Sciatic nerve (tissue), 2 donors: ENCODE measurements around the gene GDNF. TPM values are rescaled to one million over a fixed set of nuclear protein-coding genes. Genes with fewer than 3 reads are reported as not detected.
"Not testable (repeated sequence)": the region's sequence is repeated elsewhere in the genome, so short reads cannot be mapped to it uniquely, and the experiment has no call there.

Source experiments
- ATAC-seq: fragments of 200-7000 bp; cut with Tn5 transposase; one replicate; pipeline ENCODE4 v1.9.1; 2020; ENCODE audit warnings: mild to moderate bottlenecking, moderate library complexity
- DNase-seq: peaks from one replicate; pipeline ENCODE4 v3.0.0-alpha.2; 2020; ENCODE audit warnings: low spot score
- intact Hi-C: fragments of 100-400 bp; cut with DNase I; formaldehyde crosslinking; loops from one replicate; pipeline ENCODE4 v1.14.2; 2022
- total RNA-seq: library from RNA; stranded (reverse); fragmentation: NEBNext Ultra II Directional; extraction: Animal tissue kit (Norgen Biotek cat#: 25700); gene quantifications from one replicate; pipeline ENCODE4 v1.2.1, GENCODE V29; 2021
- donor health status: DM: no; HTN: no; CAD: no.
- donor health status: DM: no; HTN: no; CAD: no.

The GDNF gene
- total RNA-seq, result not detected

DNA sequence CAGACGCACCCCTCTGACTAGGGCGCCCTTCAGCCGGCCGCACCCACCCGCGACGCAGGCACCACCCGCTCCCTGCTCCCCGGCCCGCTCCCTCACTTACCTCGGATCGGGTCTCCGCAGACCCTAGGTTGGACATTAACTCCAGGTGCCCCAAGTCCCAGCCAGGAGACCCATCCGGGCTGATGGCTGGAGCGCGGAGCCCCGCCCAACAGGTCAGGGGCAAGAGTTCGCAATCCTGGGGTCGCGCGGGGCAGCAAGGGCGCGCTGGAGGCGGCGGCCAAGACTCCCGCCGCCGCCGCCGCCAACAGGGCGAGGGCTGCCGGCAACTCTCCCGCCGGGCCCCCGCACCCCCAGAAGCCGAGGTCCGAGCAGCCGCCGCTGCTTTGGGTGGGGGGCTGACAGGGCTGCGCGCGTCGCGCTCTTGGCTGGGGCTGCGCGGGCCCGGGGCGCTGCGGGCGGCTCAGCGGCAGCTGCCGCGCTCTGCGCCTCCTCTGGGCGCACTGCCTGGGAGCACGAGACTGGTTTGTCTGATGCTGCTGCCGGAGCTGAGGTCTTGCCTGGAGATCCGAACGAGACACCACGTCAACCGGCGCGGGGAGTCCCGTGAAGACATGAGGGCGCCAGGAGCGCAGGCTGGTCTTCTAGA is at the start of gene GDNF:
GDNF (minus strand) TSS at position 635 of the 646 bp plus-strand sequence. CDS start 5,245 bp downstream, outside the sequence.
- intact Hi-C loops, result loop anchor here (10.0 kb wide), 1 partner anchor 355 kb away; no protein-coding TSS in a partner anchor
- peak; percentile 39 for ATAC-seq
- no peak for DNase-seq

DNA sequence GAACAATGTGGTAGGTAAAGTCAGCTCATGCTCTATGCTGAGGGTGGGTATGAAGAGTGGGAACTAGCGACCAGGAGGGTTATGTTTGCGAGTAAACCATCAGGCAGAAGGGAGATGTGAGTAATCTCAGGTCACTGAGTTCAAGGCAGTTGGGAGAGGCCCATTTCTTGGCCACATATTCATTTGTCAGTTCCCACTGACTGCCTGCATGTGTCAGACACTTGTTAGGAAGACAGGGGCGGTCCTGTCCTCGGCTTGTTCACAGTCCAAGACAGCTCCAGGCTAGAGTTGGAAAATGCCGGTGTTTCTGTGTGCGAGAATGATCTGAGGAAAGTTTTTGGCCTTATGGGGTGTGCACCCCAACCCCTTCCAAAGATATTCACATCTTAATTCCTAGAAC is 48.6 kb upstream of the GDNF start:
- intact Hi-C loops, result no loop called here
- ATAC-seq, result no peak
- no peak for DNase-seq

- ATAC-seq, result no peak
- DNase-seq, result no peak
- intact Hi-C loops, result no loop called here
Observed at GRCh38 chr5:37886242-37886905, 46.5 kb upstream of the GDNF start.

DNA sequence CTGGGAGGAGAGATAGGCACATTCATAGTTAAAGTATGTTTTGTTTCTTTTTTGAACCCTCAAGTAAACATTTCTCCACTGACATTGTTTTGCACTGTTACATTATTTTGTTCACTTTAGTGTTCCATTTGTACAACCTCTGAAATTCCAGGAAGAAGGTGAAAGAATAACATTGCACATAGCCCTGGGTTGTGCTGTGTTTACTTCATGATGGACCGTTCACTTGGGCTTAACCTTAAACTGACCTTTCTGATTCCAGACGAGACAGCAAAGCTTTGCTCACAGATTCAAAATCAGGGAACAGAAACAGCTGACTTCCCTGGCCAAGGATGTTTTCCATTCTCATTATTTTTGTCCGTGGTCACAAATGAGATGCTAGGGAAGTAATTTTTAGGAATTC is 42.8 kb upstream of the GDNF start:
- DNase-seq (no peak), ATAC-seq (no peak)
- intact Hi-C loops, result no loop called here

DNA sequence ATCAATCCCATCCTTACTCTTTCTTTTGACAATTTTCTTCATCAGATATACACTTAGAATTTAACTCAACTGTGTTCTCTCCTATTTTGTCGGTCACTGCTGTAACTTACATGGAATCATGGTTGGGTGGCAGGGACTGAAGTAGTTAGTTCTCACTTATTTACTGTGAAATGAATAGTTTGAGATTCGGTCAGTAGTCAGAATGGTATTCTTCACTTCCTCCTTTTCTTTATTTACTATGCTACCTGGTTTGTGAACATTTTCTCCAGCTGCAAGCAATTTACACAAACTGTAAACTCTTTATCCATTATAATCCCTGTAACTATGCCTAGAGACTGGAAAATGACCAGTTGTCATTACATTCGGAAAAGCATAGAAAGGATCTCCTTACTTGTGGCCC is 41.5 kb upstream of the GDNF start:
- DNase-seq (no peak), ATAC-seq (no peak)
- intact Hi-C loops, result no loop called here

GRCh38 chr5:37876943-37877342 is 37.1 kb upstream of the GDNF start:
- intact Hi-C loops, result no loop called here
- DNase-seq (no peak), ATAC-seq (no peak)

DNA sequence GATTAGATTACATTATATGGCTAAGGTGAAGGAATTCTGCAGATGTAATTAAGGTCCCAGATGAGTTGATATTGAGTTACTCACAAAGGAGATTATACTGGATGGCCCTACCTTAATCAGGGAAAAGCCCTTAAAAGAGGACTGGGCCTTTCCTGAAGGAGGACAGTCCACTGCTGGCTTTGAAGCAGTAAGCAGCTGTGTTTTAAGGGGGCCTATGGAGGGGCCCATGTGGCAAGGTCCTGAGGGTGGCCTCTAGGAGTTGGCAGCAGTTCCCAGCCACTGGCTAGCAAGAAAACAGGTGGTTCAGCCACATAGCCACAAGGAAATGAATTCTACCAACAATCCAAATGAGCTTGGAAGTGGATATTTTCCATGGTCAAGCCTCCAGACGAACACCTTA is 36.4 kb upstream of the GDNF start:
- DNase-seq, result no peak
- intact Hi-C loops, result no loop called here
- no peak for ATAC-seq

DNA sequence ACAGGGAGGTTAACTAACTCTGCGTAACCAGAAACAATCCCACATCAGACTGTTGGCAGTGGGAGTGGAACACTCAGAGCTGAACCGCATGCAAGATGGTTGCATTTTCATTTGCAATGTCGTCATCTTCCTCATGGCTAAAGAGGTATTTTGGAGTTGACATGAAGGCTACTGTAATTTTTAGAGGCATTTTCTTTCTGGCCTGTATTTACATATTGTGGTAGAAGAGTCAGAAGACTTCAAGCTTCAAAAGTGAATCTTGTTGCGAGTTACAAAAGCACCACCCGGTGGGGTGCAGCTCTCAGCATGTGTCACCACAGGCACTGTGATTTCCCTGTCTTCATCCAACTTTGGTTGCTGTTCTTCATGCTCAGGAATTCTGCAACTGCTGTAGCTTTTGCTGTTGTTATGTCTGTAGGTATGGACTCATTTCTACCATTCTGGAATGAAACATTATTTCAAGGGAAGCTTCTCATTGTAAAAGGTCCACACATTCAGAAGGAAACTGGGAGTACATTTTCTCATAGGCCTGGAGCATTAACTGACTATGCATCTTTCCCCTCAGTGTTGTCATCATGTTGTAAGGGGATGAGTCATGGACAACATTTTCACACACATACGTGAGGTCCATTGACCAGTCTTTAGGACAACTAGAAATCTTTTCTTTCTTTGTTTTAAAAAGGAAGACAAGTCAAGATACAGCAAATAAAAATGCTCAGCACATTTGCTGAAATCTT is 35.4 kb upstream of the GDNF start:
- intact Hi-C loops, result no loop called here
- no peak for DNase-seq

GRCh38 chr5:37873988-37874387 is 34.1 kb upstream of the GDNF start:
- ATAC-seq (no peak), DNase-seq (no peak)
- intact Hi-C loops, result no loop called here

More for the DNA sequence above, 35.4 kb upstream of the GDNF start:
- no peak for ATAC-seq

GRCh38 chr5:37871023-37871815 is 31.4 kb upstream of the GDNF start:
- DNase-seq, result no peak
- no peak for ATAC-seq
- intact Hi-C loops, result no loop called here

GRCh38 chr5:37869216-37869615 is 29.4 kb upstream of the GDNF start:
- DNase-seq (no peak), ATAC-seq (no peak)
- intact Hi-C loops, result no loop called here

GRCh38 chr5:37867654-37868053 is 27.8 kb upstream of the GDNF start:
- ATAC-seq (no peak), DNase-seq (no peak)
- intact Hi-C loops, result no loop called here

- DNase-seq, ATAC-seq, intact Hi-C loops: not testable (repeated sequence)
Observed at GRCh38 chr5:37862907-37863306, 23.1 kb upstream of the GDNF start.

DNA sequence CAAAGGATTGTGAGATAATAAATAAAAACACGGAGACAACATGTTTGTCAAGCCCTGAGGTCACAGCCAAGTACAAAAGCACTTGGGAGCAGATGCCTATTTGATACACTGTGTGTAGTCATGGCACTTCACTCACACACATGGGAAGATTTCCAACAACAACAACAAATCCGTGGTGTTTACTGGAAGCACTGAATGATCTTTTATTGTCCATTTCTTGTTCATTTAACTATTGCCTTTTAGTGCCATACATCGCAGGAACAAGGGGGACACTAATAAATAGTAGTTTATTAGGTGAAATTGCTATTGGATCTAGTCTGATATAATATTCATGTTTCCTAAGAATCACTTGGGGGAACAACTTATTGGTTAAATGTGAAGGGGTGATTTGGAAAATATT is 20.4 kb upstream of the GDNF start:
- intact Hi-C loops, result no loop called here
- no peak for ATAC-seq
- no peak for DNase-seq

GRCh38 chr5:37859805-37860204 is 20.0 kb upstream of the GDNF start:
- intact Hi-C loops, result no loop called here
- DNase-seq, result no peak

DNA sequence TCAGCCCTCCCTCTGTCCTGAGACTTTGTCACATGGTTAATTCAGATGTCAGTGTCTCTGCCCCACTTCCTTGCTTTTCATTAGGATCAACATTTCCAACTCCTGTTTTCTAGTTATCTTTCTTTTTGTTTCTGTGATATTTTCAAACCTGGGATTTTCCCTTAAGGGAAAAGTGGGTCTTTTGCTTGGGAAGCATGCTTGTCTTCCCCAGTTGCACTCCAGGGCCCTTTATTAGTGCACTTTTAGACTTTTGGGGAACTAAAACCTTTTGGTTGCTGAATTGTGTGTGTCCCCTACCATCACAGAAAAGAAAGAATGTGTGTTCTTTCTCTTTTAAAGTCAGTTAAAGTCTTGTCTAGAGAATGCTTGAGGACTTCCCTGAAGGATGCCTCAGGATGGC is 18.4 kb upstream of the GDNF start:
- intact Hi-C loops, result no loop called here
- DNase-seq (no peak), ATAC-seq (no peak)

More at GRCh38 chr5:37859805-37860204, 20.0 kb upstream of the GDNF start:
- no peak for ATAC-seq

DNA sequence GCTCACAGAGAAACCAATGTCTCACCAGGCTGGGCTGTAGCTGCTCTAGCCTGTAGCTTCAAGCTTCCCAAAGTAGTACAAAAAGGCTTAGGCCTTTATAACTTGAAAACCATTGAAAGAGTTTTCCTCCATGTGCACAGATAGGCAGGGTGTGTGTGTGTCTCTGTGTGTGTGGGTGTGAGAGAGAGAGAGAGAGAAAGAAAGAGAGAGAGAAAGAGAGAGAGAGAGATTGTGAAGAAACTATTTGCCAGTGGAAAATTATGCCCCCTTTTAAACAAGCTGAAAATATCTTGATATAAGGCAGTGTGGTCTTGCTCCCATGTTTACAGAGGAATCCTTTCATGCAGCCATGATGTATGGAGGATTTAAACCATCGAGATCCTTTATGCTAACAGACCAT is 17.9 kb upstream of the GDNF start:
- no peak for ATAC-seq
- intact Hi-C loops, result no loop called here

GRCh38 chr5:37855438-37855837 is 15.6 kb upstream of the GDNF start:
- ATAC-seq (no peak), DNase-seq (no peak)
- intact Hi-C loops, result no loop called here

More for the DNA sequence above, 17.9 kb upstream of the GDNF start:
- no peak for DNase-seq

DNA sequence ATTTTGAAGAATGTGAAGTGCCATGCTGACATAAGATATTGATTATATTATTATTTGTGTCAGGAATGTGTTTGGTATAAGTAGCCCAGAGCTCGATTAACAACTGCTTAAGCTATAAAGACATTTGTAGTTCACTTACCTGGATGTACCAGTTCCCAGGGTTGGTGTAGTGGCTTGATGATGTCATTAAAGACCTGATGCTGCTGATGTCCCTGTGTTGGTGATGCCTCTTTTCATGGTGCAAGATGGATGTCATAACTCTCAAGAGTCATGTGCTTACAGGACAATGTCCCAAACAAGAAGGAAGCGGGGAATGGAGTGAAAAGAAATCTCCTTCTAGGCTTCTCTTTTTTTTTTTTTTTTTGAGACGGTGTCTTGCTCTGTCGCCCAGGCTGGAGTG is 11.5 kb upstream of the GDNF start:
- intact Hi-C loops, result no loop called here
- DNase-seq (no peak), ATAC-seq (no peak)
